NK-92 treated with Interleukin-12 subunit alpha and Interleukin-12 subunit beta, amount 100 ng/mL, for 24 hours (cell line): ENCODE data around the gene GPC5.

Experiments
- DNase-seq: peaks from one replicate; lab custom pipeline; 2025; lab: John Stamatoyannopoulos, UW

GPC5 gene

DNA sequence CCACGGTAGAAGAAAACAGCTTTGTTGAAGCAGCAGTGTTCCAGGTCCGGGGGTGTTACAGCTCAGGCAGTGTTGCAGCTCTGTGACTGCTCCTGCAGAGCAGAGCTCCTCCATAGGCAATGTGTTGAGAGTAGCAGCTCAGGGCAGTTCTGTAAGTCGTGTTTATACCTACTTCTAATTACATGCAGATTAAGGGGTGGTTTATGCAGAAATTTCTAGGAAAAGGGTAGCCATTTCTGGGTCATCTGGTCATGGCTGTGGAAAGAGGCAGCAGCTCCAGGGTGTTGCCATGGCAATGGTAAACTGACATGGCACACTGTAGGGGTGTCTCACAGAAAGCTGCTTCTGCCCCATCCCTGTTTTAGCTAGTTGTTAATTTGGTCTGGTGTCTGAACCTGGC, 316.4 kb downstream of the GPC5 start:
- no peak for DNase-seq

GRCh38 chr13:91716436-91717065, 318.1 kb downstream of the GPC5 start:
- DNase-seq: no peak

DNA sequence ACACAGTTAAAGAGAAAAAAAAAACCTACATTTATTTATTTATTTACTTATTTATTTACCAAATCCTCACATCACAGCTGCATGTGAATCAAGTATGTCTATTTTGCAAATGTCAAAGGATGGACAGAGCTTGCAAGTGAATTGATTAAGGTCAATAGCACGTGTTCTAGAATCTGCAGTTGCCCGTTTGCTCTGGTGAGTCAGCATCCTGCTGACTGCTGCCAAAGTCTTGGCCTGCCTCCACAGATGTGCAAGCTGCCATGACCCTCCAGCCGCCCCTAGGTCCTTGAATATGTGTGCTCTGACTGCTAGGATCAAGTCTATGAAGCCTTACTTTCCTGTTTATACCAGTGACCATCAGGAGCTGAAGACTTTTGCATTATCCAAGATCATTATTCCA, 320.6 kb downstream of the GPC5 start:
- no peak for DNase-seq

- no peak for DNase-seq
These were observed 323.0 kb downstream of the GPC5 start for GRCh38 chr13:91721413-91721812.

DNA sequence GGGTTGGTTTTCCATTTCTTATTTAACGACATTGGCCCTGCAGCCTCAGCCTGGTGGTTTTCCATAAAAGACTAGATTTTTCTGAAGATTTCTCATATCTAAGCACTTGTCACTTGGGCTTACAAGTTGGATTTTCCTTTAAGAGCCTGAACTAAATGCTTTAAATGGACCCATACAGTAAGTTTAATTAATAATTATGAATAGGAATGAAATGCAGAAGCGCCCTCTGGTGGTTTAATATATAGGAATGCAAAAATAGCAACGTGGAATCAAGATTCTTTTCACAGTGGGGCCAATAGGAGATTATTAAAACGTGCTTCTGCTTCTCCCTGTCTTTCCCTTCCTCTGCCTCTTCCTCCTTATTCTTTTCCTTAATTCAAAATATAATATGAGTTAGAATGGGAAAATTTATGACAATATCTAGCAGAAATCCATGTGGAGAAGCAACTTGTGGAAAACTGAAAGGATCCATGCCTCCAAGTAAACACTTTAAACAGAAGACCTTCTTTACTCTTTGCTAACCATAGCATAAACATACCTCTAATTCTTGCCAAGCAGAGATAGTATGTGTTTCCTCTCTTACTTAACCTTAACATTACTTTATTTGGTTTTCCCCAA, 324.0 kb downstream of the GPC5 start:
- no peak for DNase-seq

DNA sequence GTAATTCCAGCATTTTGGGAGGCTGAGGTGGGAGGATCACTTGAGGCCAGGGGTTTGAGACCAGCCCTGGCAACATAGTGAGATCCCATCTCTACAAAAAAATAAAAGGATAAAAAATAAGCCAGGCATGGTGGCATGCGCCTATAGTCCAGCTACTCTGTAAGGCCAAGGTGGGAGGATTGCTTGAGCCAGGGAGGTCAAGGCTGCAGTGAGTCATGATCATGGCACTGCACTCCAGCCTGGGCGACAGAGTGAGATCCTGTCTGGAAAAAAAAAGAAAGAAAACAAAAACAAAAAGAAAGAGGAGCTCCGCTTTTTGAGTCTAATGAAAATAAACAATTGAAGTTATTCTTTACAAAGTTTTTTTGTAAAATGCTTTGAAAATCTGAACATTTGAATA, 326.2 kb downstream of the GPC5 start:
- no peak for DNase-seq

DNA sequence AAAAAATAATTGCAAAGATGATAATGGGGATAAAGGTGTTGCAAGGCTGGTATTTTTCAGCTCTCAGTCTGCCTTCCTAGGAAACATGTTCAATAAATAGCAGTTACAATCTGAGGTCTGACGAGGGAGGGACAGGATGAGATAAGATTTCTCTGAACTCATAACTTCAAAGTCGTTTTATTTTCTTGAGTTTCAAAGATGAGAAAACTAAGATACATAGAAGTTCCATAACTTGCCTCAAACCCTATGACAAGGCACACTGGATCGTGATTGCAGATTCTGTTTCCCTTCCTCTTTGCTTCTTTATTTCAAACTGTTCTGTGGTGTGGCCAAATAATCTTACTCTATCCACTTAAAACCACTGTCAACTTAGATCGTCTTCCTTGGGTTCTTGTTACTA, 327.2 kb downstream of the GPC5 start:
- no peak for DNase-seq

DNA sequence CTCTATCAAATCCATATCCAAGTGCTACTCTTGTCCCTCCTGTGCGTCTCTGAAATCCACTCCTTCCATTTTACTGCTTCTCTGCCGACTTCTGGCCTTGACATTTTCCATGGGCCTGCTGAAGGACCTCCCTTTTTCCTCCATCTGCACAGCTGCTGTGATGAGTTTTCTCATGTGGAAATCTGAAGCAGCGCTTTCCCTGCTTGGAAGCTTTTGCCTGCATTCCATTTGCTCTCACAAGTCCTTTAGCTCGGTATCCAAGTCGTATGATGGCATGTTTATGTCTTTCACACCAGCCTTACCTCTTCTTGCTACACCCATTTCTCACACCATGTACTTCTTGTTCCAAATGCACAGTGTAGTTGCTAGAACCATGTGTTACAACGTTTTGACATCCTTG, 328.2 kb downstream of the GPC5 start:
- no peak for DNase-seq

- no peak for DNase-seq
These were observed 331.4 kb downstream of the GPC5 start for GRCh38 chr13:91729859-91730258.

GRCh38 chr13:91739751-91740150, 341.3 kb downstream of the GPC5 start:
- no peak for DNase-seq

GRCh38 chr13:91740756-91741155, 342.3 kb downstream of the GPC5 start:
- no peak for DNase-seq

- DNase-seq: no peak
These were observed 343.5 kb downstream of the GPC5 start for GRCh38 chr13:91741925-91742324.

DNA sequence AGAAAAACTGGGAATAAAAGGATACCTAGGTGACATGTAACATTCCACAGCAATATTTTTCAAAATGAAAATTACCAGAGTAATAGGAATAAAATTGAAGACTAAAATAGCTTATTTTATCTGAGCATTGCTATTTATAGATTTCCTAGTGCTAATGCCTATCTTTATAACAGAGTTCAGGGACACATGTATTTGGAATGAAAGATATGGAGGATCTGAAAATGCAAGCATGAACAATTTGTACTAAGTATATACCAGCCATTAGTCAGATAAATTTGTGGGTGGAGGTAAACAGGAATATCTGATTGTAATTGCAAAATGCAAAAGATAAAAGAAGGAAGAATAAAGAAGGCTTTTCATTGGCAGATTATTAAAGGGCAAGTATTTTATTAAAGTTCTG, 345.9 kb downstream of the GPC5 start:
- DNase-seq: no peak

DNA sequence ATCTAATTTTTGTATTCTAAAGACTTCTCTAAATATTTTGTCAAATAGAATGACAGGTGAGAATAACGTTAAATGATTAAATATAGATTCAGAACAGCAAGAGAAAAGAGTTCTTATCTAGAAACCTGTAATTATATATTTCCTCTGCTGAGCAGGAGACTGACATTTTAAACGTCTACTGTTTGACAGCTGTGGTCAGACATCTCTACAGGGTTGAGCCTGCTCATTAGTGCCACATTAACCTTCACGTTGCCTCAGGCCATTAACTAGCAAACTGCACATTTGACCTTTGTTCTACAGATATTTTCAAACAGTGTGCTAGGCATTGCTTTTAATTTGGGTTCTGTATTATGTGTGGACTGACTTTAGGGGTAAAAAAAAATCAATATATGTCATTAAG, 347.5 kb downstream of the GPC5 start:
- DNase-seq: no peak

DNA sequence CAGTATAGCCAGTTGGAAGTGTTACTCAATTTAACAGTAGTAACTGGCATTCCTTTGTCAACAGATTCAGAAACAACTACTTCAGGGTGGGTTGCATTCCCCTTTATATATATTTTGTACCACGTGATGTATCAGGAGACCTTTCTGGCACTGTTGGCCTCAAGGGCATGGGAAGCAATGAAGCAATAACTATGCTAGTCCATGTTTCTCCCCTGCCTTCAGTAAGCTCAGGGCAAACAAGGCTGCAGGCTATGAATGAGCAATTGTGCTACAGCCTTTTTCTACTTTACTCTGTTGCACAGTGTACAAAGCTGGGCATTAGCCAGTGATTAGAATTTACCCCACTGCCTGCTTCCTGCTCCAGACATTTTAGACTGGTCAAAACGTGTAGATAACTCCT, 348.8 kb downstream of the GPC5 start:
- DNase-seq: no peak

- no peak for DNase-seq
These were observed 350.1 kb downstream of the GPC5 start for GRCh38 chr13:91748416-91749089.

- DNase-seq: no peak
These were observed 360.3 kb downstream of the GPC5 start for GRCh38 chr13:91758724-91759123.

GRCh38 chr13:91762957-91763356, 364.5 kb downstream of the GPC5 start:
- no peak for DNase-seq

- no peak for DNase-seq
These were observed 366.1 kb downstream of the GPC5 start for GRCh38 chr13:91764527-91764926.

DNA sequence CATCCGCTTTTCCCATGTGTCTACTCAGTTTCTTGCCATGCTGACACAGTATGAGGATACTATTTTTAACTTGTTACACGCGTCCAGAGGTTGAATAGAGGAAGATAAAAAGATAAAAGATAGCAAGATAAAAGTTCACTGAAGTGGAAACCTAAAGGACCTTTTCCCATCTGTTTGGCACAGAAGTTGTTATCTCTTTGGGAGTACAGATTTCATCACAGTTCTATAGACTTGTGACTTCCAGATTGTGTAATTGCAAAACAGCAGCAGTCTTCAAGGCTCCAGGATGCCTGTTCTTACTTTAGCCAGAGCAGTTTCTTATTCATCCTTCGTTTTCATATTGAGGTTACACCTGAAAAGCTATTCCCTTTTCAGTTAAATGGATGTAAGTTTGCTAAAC, 369.2 kb downstream of the GPC5 start:
- DNase-seq: no peak

- DNase-seq: no peak
These were observed 370.3 kb downstream of the GPC5 start for GRCh38 chr13:91768746-91769145.

DNA sequence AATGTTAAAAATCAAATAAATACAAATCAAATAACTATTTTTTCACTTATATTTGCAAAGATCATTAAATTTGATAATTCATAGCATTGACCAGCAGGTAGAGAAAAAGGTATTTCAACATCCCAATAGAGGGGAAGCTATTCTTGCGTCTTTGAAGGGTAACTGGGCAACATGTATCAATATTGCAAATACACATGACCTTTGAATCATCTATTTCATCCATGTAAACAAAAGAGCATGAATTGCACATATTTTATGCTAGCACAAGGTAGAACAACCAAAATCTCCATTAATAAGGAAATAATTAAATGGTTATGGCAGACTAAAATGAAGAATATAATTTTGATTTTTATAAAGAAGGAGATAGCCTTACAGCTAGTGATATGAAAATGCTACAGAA, 372.8 kb downstream of the GPC5 start:
- DNase-seq: no peak

DNA sequence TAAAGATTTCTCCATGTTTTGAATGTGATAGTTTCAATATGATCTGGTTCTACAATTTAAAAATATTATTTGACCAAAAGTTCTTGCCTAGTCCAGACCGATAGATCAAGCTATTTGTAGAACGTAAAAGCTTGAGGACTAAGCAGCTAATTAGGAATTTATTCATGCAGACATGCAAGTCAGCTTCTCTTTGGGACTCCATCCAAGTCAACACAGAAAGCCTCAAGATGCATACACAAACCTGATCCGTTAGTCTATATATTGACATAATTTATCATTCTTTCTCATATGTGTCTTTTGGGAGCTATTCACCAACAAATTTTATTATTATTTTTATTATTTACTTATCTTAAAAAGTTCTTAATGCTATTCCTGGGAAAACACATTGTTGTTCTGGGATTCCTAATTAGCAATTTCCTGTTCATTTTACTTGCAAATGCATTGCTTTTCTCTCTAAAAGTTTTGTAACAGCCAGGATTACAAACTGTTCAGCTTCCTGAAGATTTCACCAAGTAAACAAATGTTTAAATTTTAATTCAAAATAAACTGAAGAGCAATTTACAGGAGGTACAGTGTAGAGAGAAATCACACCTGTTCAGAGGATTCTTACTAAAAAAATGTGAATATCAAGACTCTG, 375.3 kb downstream of the GPC5 start:
- no peak for DNase-seq
